ENCODE data around the gene PPP2R2C. TPM values are rescaled to one million over a fixed set of nuclear protein-coding genes. Genes with fewer than 3 reads are reported as not detected.

Gene PPP2R2C
- total and polyA plus RNA-seq, 2 experiments from 2014 or later: not detected

DNA sequence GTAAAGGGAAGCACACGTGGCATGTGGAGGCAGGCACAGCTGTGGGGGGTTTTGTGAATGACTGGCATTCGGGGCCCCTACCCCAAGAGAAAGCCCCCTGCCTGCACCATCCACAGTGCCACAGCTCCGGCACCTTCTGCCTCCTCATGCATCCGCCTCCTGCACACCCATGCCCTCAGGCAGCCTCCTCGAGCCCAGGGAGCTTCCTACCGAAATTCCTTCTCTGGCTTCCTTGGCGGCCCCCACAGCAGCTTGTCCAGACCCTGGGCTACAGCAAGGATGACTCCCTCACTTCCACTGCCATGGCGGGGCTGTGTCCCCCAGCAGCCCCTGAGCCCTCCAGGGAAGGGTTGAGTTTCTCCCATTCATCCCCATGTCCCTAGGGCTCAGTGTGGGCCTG lies 102.9 kb downstream of the PPP2R2C start:
- H3K27ac ChIP-seq: no peak overlapping the region
- H3K4me2 ChIP-seq (ENCODE audit: unreplicated experiment): no peak overlapping the region
- H3K27me3 ChIP-seq (replicated peaks; ENCODE audit: insufficient read depth): peaks cover 17% of the 10 kb centered on the region
- no peaks in the 10 kb centered on the region for H4K20me1 ChIP-seq (ENCODE audit: insufficient read depth)
- H3K36me3 ChIP-seq (ENCODE audit: low read depth): no peaks in the 10 kb centered on the region
- no peaks in the 10 kb centered on the region for H3K79me2 ChIP-seq (ENCODE audit: insufficient read depth)
- H3K4me1 ChIP-seq (ENCODE audit: insufficient read depth): no peaks in the 10 kb centered on the region
- no peak overlapping the region for H2AFZ ChIP-seq
- WGBS, 2 experiments (ENCODE audit: low coverage in 1 of 2, low lambda C conversion rate in 2 of 2, missing lambda C conversion rate in 2 of 2): 33 to 34% methylated on average over 8 of the region's 8 CpGs
- H3K9me2 ChIP-seq (ENCODE audit: insufficient read depth): no peaks in the 10 kb centered on the region
- in situ Hi-C loops (cut with MboI): no loop called here
- H3F3A ChIP-seq (ENCODE audit: insufficient read depth): no peaks in the 10 kb centered on the region
- H3K4me3 ChIP-seq: no peak overlapping the region
- TF ChIP-seq EZH2 (IDR thresholded peaks at IDR 0.05; ENCODE audit: insufficient read depth, poor library complexity, severe bottlenecking) (no peak), EZH2phosphoT487 (IDR thresholded peaks at IDR 0.05; ENCODE audit: insufficient read depth, low read depth) (no peak)
- H3K9ac ChIP-seq: no peak overlapping the region
- H3K9me3 ChIP-seq (ENCODE audit: low read depth): no peaks in the 10 kb centered on the region
- no peak for DNase-seq

DNA sequence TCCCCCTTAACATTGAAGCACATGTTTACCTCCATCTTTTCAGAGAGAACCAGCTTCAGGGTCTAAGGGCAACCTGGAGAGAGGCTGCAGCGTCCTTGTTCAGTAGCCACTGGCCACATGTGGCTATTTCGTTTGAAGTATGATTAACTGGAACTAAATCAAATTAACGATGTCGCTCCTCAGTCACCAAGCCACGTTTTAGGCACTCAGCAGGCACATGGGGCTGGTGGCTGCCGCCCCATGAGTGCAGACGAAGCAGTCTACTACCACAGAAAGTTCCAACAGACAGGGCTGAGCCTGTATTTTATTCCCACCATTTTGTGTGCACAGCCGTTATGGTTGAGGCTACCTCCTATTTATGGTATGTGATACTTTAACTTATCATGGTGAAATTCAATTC lies 103.4 kb downstream of the PPP2R2C start:
- in situ Hi-C loops (cut with MboI): no loop called here
- Histone ChIP-seq H3K4me3 (no peak overlapping the region), H3K36me3 (ENCODE audit: low read depth) (no peaks in the 10 kb centered on the region), H2AFZ (no peak overlapping the region), H3F3A (ENCODE audit: insufficient read depth) (no peaks in the 10 kb centered on the region), H3K4me1 (ENCODE audit: insufficient read depth) (no peaks in the 10 kb centered on the region), H3K9me2 (ENCODE audit: insufficient read depth) (no peaks in the 10 kb centered on the region), H3K4me2 (ENCODE audit: unreplicated experiment) (no peak overlapping the region), H3K27ac (no peak overlapping the region), H3K9me3 (ENCODE audit: low read depth) (no peaks in the 10 kb centered on the region), H3K27me3 (replicated peaks; ENCODE audit: insufficient read depth) (peaks cover 17% of the 10 kb centered on the region), H3K79me2 (ENCODE audit: insufficient read depth) (no peaks in the 10 kb centered on the region), H4K20me1 (ENCODE audit: insufficient read depth) (no peaks in the 10 kb centered on the region), H3K9ac (no peak overlapping the region)
- 27 to 33% methylated on average over 8 of the region's 8 CpGs for WGBS, 2 experiments (ENCODE audit: low coverage in 1 of 2, low lambda C conversion rate in 2 of 2, missing lambda C conversion rate in 2 of 2)
- no peak for TF ChIP-seq EZH2phosphoT487 (IDR thresholded peaks at IDR 0.05; ENCODE audit: insufficient read depth, low read depth)
- no peak for TF ChIP-seq EZH2 (IDR thresholded peaks at IDR 0.05; ENCODE audit: insufficient read depth, poor library complexity, severe bottlenecking)
- no peak for DNase-seq

DNA sequence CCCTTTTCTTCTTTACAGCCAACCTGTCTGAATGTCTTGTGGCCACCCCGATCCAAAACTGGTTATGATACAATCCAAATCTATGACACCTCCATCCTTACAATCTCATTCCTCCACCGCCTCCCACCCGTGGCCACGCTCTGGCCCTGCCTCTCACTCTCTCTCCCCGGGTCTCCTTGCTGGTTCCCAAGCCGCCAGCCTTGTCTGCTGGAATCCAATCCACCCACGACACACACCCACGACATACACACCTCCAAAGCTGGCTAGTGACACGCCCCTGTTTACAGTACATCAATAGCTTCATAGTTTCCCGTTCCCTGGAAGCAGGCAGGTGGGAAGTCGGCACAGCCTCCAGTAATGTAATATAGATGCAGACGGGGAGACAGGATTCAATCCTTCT lies 103.8 kb downstream of the PPP2R2C start:
- Histone ChIP-seq H3K79me2 (ENCODE audit: insufficient read depth) (no peaks in the 10 kb centered on the region), H3K4me2 (ENCODE audit: unreplicated experiment) (no peak overlapping the region), H3K36me3 (ENCODE audit: low read depth) (no peaks in the 10 kb centered on the region), H3F3A (ENCODE audit: insufficient read depth) (no peaks in the 10 kb centered on the region), H3K9me2 (ENCODE audit: insufficient read depth) (no peaks in the 10 kb centered on the region), H3K4me1 (ENCODE audit: insufficient read depth) (no peaks in the 10 kb centered on the region), H3K9me3 (ENCODE audit: low read depth) (no peaks in the 10 kb centered on the region), H3K9ac (no peak overlapping the region), H3K27me3 (replicated peaks; ENCODE audit: insufficient read depth) (peaks cover 17% of the 10 kb centered on the region), H4K20me1 (ENCODE audit: insufficient read depth) (no peaks in the 10 kb centered on the region), H3K4me3 (no peak overlapping the region), H2AFZ (no peak overlapping the region), H3K27ac (no peak overlapping the region)
- 43% methylated on average over 12 of the region's 12 CpGs for WGBS, 2 experiments (ENCODE audit: low coverage in 1 of 2, low lambda C conversion rate in 2 of 2, missing lambda C conversion rate in 2 of 2)
- DNase-seq: no peak
- in situ Hi-C loops (cut with MboI): no loop called here
- TF ChIP-seq EZH2 (IDR thresholded peaks at IDR 0.05; ENCODE audit: insufficient read depth, poor library complexity, severe bottlenecking): no peak
- no peak for TF ChIP-seq EZH2phosphoT487 (IDR thresholded peaks at IDR 0.05; ENCODE audit: insufficient read depth, low read depth)

- DNase-seq: no peak
- TF ChIP-seq EZH2phosphoT487 (IDR thresholded peaks at IDR 0.05; ENCODE audit: insufficient read depth, low read depth) (no peak), EZH2 (IDR thresholded peaks at IDR 0.05; ENCODE audit: insufficient read depth, poor library complexity, severe bottlenecking) (no peak)
- H3K36me3 ChIP-seq (ENCODE audit: low read depth): no peaks in the 10 kb centered on the region
- no peak overlapping the region for H3K9ac ChIP-seq
- no peaks in the 10 kb centered on the region for H3K9me2 ChIP-seq (ENCODE audit: insufficient read depth)
- no peaks in the 10 kb centered on the region for H3F3A ChIP-seq (ENCODE audit: insufficient read depth)
- 38 to 42% methylated on average over 10 of the region's 10 CpGs for WGBS, 2 experiments (ENCODE audit: low coverage in 1 of 2, low lambda C conversion rate in 2 of 2, missing lambda C conversion rate in 2 of 2)
- H3K27me3 ChIP-seq (replicated peaks; ENCODE audit: insufficient read depth): peaks cover 17% of the 10 kb centered on the region
- H3K27ac ChIP-seq: no peak overlapping the region
- no peaks in the 10 kb centered on the region for H4K20me1 ChIP-seq (ENCODE audit: insufficient read depth)
- no peaks in the 10 kb centered on the region for H3K79me2 ChIP-seq (ENCODE audit: insufficient read depth)
- H3K4me2 ChIP-seq (ENCODE audit: unreplicated experiment): no peak overlapping the region
- H3K9me3 ChIP-seq (ENCODE audit: low read depth): no peaks in the 10 kb centered on the region
- H3K4me3 ChIP-seq: no peak overlapping the region
- no peaks in the 10 kb centered on the region for H3K4me1 ChIP-seq (ENCODE audit: insufficient read depth)
- in situ Hi-C loops (cut with MboI): no loop called here
- H2AFZ ChIP-seq: no peak overlapping the region
Measured at GRCh38 chr4:6368096-6368495, 104.3 kb downstream of the PPP2R2C start.

GRCh38 chr4:6367371-6367851 lies 105.0 kb downstream of the PPP2R2C start:
- Histone ChIP-seq H3K9me3 (ENCODE audit: low read depth) (no peaks in the 10 kb centered on the region), H3K4me2 (ENCODE audit: unreplicated experiment) (no peak overlapping the region), H3K79me2 (ENCODE audit: insufficient read depth) (no peaks in the 10 kb centered on the region), H4K20me1 (ENCODE audit: insufficient read depth) (no peaks in the 10 kb centered on the region), H3F3A (ENCODE audit: insufficient read depth) (no peaks in the 10 kb centered on the region), H3K9ac (no peak overlapping the region), H3K9me2 (ENCODE audit: insufficient read depth) (no peaks in the 10 kb centered on the region), H3K27ac (no peak overlapping the region), H3K4me1 (ENCODE audit: insufficient read depth) (no peaks in the 10 kb centered on the region), H3K4me3 (no peak overlapping the region), H3K36me3 (ENCODE audit: low read depth) (no peaks in the 10 kb centered on the region), H2AFZ (no peak overlapping the region), H3K27me3 (replicated peaks; ENCODE audit: insufficient read depth) (peaks cover 17% of the 10 kb centered on the region)
- 22 to 23% methylated on average over 8 of the region's 8 CpGs for WGBS, 2 experiments (ENCODE audit: low coverage in 1 of 2, low lambda C conversion rate in 2 of 2, missing lambda C conversion rate in 2 of 2)
- TF ChIP-seq EZH2phosphoT487 (IDR thresholded peaks at IDR 0.05; ENCODE audit: insufficient read depth, low read depth): no peak
- no peak for TF ChIP-seq EZH2 (IDR thresholded peaks at IDR 0.05; ENCODE audit: insufficient read depth, poor library complexity, severe bottlenecking)
- no peak for DNase-seq
- in situ Hi-C loops (cut with MboI): no loop called here
